ENCODE data around the gene SLCO6A1.

The SLCO6A1 gene

GRCh38 chr5:102450313-102450990 is 48.3 kb downstream of the SLCO6A1 start:
- no peak for DNase-seq (ENCODE audit: low read depth)

DNA sequence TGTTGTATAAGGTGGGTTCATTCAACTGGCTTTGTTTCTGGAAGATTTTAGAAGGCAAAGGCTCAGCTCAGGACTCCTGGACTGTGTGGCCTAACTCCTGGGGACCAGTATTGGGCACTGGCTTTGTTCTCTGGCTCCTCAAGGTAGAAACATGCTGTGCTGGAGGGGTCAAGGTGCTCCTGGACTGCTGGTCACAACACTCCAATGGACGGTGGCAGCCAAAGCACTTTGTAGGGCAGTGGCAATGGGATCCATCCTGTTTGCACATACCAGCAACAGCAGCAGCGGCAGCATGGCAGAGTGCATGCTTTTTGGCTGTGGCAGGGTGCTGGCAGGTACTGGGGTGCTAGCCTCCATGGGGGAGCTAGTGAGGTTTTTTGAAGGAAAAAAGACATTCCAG is 65.3 kb downstream of the SLCO6A1 start:
- DNase-seq (ENCODE audit: low read depth), result no peak

GRCh38 chr5:102421647-102422046 is 77.2 kb downstream of the SLCO6A1 start:
- no peak for DNase-seq (ENCODE audit: low read depth)

DNA sequence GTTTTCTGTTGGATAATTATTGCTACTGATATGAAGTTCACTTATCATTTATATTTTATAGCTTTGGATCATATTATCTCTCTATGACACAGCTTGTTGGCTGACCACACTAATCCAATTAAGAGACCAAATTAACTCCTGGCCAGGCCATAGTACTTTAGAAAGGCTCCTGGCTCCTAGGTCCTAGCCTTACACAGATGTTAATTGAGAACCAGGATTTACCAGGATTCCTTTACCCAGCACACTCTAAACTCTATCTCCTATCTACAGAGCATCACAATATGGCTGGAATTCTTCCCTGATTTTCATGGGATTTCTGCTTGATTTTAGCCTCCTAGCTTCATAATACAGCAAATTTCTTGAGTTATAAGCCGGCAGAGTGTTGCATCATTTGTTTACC is 80.3 kb downstream of the SLCO6A1 start:
- no peak for DNase-seq (ENCODE audit: low read depth)

DNA sequence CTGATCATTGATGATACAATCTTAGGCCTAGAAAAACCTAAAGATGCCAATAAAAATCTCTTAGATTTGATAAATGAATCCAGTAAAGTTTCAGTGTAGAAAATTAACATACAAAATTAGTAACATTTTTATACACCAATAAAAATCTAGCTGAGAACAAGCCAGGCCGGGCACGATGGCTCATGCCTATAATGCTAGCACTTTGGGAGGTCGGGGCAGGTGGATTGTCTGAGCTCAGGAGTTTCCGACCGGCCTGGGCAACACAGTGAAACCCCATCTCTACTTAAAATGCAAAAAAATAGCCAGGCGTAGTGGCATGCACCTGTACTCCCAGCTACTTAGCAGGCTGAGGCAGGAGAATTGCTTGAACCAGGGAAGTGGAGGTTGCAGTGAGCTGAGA is 84.4 kb downstream of the SLCO6A1 start:
- no peak for DNase-seq (ENCODE audit: low read depth)

GRCh38 chr5:102388235-102388634 is 110.6 kb downstream of the SLCO6A1 start:
- no peak for DNase-seq (ENCODE audit: low read depth)

GRCh38 chr5:102385365-102385764 is 113.4 kb downstream of the SLCO6A1 start:
- DNase-seq (ENCODE audit: low read depth), result no peak

DNA sequence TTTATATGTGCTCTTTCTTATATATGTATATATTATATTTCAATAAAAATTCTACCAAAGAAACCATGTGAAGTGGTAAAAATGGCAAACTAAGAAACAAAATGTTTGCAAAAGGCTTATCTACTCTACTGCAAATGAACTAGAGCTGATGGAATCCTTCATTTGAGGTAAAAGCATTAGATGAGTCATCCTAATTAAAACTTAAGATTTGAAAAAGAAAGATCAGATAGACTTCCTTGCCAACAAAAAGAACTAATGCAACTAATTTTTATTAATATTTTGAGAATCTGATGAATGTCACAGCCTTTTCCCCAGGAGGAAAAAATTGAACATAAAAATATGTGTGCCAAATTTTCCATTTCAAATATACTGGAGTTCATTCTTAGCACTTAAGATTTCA is 118.6 kb downstream of the SLCO6A1 start:
- no peak for DNase-seq (ENCODE audit: low read depth)

GRCh38 chr5:102375876-102376275 is 122.9 kb downstream of the SLCO6A1 start:
- DNase-seq (ENCODE audit: low read depth), result no peak

DNA sequence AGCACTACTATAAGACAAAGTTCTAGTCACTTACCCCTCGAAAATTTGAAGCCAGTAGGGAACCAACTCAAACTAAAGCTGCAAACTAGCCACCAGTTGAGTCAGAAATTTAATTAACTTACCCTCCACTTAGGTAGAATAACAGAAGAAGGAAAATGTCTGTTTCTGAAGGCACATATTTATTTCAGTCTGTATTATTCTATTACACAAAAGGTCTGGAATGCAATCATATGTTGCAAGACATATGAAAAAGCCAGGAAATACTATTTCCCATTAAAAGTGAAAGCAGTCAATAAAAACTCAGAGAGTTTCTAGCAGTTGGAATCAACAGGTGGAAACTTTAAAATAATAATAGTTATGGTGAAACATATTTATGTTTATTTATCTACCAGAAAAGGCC is 123.5 kb downstream of the SLCO6A1 start:
- no peak for DNase-seq (ENCODE audit: low read depth)

DNA sequence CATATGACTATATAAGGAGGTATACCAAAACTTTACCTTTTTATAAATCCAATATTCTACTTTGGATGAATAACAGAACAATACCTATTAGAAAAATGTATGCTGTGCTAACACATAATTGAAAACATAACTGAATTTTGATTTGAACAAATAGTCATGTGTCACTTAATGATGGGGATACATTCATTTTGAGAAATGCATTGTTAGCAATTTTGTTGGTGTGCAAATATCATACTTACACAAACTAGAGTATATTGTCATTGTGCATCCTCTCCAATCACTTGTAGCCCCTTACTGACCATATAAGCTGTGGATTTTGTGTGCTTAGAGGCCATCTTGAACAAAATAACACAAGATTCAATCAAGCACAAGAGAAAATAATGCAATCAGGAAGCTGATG is 130.4 kb downstream of the SLCO6A1 start:
- no peak for DNase-seq (ENCODE audit: low read depth)

GRCh38 chr5:102341681-102342288 is 157.0 kb downstream of the SLCO6A1 start:
- no peak for DNase-seq (ENCODE audit: low read depth)

DNA sequence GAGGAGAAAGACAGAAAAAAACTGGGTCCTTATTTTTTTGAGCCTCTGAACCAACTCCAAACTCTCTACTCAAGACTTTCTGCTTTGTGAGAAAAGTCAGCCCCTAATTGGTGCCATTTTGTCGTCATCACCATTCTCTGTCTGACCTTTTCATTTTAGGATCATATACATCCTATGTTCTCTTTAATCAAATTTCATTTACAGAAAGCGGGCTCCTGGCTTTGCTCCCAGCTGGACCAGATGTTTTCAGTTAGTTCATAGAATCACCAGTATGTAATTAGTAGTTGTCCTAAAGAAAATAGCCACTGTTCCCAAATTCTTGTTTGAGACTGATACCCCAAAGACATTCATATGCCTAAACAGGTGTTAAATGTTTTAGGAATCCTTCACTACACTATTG is 174.1 kb downstream of the SLCO6A1 start:
- no peak for DNase-seq (ENCODE audit: low read depth)

All from non-pigmented ciliary epithelial cell (primary cell).